ENCODE results near the gene PPM1E. TPM values are rescaled to one million over a fixed set of nuclear protein-coding genes. Genes with fewer than 3 reads are reported as not detected.

The PPM1E gene
- total RNA-seq, 1 donor from 2014 or later, result 0.26 TPM

DNA sequence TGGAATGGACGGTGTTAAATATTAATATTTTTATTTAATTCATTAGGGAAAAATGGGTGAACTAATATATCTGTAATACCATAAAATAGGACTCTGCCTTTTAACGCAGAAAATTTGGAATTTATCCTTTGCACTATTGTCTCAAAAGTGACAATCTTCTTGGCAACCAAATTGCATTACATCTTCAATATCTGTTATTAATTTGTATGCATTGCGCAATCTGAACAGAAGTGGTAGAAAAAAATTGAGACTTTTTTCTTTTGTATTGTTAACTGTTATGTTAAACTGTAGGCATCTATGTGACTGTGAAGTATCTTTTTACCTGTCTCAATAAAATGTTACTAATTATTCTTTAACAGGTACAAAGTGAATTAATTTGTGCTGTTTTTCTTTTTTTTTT, 55.6 kb downstream of the PPM1E start:
- no peaks in the 10 kb centered on the region for H3K27me3 ChIP-seq (ENCODE audit: control insufficient read depth, insufficient read depth, low read length)
- DNase-seq (ENCODE audit: low read depth) (no peak), FAIRE-seq (no peak)
- no peaks in the 10 kb centered on the region for H3K36me3 ChIP-seq (ENCODE audit: control insufficient read depth, insufficient read depth, low read length)
- no peak overlapping the region for H3K4me3 ChIP-seq (ENCODE audit: low read depth, low read length)
- TF ChIP-seq, protein P1, sequence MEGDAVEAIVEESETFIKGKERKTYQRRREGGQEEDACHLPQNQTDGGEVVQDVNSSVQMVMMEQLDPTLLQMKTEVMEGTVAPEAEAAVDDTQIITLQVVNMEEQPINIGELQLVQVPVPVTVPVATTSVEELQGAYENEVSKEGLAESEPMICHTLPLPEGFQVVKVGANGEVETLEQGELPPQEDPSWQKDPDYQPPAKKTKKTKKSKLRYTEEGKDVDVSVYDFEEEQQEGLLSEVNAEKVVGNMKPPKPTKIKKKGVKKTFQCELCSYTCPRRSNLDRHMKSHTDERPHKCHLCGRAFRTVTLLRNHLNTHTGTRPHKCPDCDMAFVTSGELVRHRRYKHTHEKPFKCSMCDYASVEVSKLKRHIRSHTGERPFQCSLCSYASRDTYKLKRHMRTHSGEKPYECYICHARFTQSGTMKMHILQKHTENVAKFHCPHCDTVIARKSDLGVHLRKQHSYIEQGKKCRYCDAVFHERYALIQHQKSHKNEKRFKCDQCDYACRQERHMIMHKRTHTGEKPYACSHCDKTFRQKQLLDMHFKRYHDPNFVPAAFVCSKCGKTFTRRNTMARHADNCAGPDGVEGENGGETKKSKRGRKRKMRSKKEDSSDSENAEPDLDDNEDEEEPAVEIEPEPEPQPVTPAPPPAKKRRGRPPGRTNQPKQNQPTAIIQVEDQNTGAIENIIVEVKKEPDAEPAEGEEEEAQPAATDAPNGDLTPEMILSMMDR (IDR thresholded peaks at IDR 0.05; ENCODE audit: insufficient read depth, low read length, severe bottlenecking), result no peak

DNA sequence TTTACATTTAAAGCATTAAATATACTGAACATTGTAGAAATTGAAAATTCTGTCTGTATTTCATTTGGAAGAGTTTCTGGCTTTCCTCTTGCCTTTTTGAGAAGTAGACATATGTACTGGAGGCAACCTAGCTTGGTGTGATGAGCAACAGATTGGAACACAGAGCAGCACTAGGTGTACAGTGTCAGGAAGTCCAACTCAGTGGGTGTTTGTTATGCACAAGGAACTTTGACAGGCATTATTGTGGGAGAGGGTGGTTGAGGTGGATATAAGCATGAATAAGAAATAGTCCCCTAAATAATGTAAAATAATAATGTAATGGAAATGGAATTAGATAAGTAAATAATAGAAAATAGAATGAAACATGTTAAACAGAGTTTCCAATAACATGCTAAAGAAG, 58.1 kb downstream of the PPM1E start:
- H3K27me3 ChIP-seq (ENCODE audit: control insufficient read depth, insufficient read depth, low read length), result no peaks in the 10 kb centered on the region
- FAIRE-seq, result no peak
- H3K36me3 ChIP-seq (ENCODE audit: control insufficient read depth, insufficient read depth, low read length), result no peaks in the 10 kb centered on the region
- no peak overlapping the region for H3K4me3 ChIP-seq (ENCODE audit: low read depth, low read length)
- no peak for DNase-seq (ENCODE audit: low read depth)
- TF ChIP-seq, protein P1 (IDR thresholded peaks at IDR 0.05; ENCODE audit: insufficient read depth, low read length, severe bottlenecking), result no peak

DNA sequence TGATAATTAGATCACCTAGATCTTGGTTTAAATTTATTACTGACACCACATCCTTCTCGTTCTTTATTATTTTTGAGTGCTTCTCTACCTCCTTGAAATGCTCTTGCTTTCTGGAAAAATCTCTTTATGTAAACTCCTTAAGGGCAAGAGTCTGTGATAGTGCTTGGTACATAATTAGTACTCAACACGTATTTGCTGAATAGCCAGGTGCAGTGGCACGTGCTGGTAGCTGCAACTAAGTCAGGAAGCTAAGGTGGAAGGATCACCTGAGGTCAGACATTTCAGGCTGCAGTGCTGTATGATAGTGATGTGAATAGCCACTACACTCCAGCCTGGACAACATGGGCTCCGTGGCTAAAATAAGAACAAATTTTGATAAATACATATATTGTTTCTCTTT, 63.0 kb downstream of the PPM1E start:
- FAIRE-seq (no peak), DNase-seq (ENCODE audit: low read depth) (no peak)
- H3K4me3 ChIP-seq (ENCODE audit: low read depth, low read length), result no peak overlapping the region
- H3K36me3 ChIP-seq (ENCODE audit: control insufficient read depth, insufficient read depth, low read length), result no peaks in the 10 kb centered on the region
- TF ChIP-seq, protein P1 (IDR thresholded peaks at IDR 0.05; ENCODE audit: insufficient read depth, low read length, severe bottlenecking), result no peak
- no peaks in the 10 kb centered on the region for H3K27me3 ChIP-seq (ENCODE audit: control insufficient read depth, insufficient read depth, low read length)

DNA sequence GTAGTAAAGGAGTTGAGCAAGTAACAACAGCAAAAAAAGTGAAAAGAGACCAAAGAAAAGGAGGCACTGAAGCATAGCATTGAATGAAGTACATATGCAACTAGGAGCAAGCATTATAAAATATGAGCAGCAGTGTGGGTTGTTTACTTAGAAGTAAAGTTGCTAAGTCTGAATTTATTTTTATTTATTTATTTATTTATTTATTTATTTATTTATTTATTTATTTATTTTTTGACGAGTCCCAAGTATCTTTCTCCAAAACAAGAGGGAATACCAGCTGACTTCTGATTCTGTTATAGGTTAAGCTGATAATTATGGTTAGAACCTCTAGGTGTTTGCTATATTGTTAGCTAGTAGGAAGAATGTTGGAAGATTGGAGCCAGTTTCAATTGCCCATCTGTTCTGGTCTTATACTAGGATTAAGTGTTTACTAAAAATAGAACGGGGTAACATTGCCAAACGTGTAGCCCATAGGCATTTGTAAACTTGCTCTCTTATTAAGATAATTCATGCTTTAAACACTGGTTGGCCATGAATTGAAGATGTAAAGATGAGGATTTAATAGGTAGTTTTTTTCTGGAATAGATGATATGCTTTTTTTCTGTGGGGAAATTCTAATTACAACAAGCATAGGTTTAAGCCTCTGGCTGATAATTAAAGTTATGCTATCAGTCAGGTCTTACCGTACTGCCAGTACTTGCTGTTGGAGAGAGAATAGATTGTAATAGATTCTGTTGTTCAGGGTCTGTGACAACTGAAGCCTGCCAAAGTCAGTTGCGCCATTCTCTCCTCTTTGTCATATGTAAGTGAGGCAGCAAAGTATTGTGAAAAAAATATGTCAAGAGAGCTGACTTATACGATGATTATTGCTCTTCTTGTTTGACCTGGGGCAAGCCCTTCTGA, 66.7 kb downstream of the PPM1E start:
- FAIRE-seq (no peak), DNase-seq (ENCODE audit: low read depth) (peak; percentile 22)
- Histone ChIP-seq H3K27me3 (ENCODE audit: control insufficient read depth, insufficient read depth, low read length) (no peaks in the 10 kb centered on the region), H3K36me3 (ENCODE audit: control insufficient read depth, insufficient read depth, low read length) (no peaks in the 10 kb centered on the region), H3K4me3 (ENCODE audit: low read depth, low read length) (no peak overlapping the region)
- TF ChIP-seq, protein P1 (IDR thresholded peaks at IDR 0.05; ENCODE audit: insufficient read depth, low read length, severe bottlenecking), result no peak

DNA sequence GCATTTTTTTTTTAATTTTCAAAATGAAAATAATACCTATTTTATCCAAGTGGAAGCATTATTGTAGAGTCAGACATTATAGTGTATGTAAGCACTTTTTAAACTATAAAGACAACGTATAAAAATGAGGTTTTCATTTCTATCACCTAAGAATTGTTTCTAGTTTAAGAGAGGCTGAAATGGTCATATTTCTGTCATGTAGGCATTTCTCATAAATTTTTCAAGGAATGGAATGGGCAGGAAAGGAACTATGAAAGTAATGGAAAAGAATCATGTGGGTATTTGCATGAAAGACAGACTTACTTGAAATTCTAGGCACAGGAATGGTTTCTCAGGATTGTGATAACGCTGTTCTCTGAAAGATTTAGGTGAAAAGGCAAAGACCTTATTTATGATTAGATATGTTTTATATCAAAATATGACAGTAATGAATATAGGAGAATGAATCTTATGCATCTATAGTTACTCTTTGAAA, 67.4 kb downstream of the PPM1E start:
- TF ChIP-seq, protein P1 (IDR thresholded peaks at IDR 0.05; ENCODE audit: insufficient read depth, low read length, severe bottlenecking), result no peak
- Histone ChIP-seq H3K27me3 (ENCODE audit: control insufficient read depth, insufficient read depth, low read length) (no peaks in the 10 kb centered on the region), H3K4me3 (ENCODE audit: low read depth, low read length) (no peak overlapping the region), H3K36me3 (ENCODE audit: control insufficient read depth, insufficient read depth, low read length) (no peaks in the 10 kb centered on the region)
- FAIRE-seq (no peak), DNase-seq (ENCODE audit: low read depth) (no peak)

All from bronchial epithelial cell (primary cell).